ENCODE results near the gene HDAC1. TPM values are rescaled to one million over a fixed set of nuclear protein-coding genes. Genes with fewer than 3 reads are reported as not detected.

HDAC1 gene
- total and polyA plus RNA-seq, 2 of the 13 experiments (the other 11 are each of a cell fraction or from before 2014, with no cell fraction given) = 93.5 to 189 TPM

- TF ChIP-seq ZNF12 (CRISPR knock-in tag; IDR thresholded peaks at IDR 0.05) (no peak), CHCHD3 (CRISPR knock-in tag; IDR thresholded peaks at IDR 0.05) (0 out of 2 replicates have a peak, but pooled peaks have one; percentile 35), DMAP1 (CRISPR knock-in tag; IDR thresholded peaks at IDR 0.05) (no peak), CENPBD1 (CRISPR knock-in tag; IDR thresholded peaks at IDR 0.05; ENCODE audit: borderline replicate concordance, low read depth) (no peak), PCBP2 (optimal IDR thresholded peaks at IDR 0.05; ENCODE audit: low read depth, low read length, poor library complexity, severe bottlenecking) (no peak), ZNF282 (IDR thresholded peaks at IDR 0.05; ENCODE audit: partially characterized antibody) (no peak), ARID5B (CRISPR knock-in tag; IDR thresholded peaks at IDR 0.05) (0 out of 2 replicates have a peak, but pooled peaks have one; percentile 39), FOXP1 (IDR thresholded peaks at IDR 0.05) (no peak), FOXP1 (CRISPR knock-in tag; IDR thresholded peaks at IDR 0.05) (no peak), SMARCE1 (IDR thresholded peaks at IDR 0.05; ENCODE audit: borderline replicate concordance) (no peak), ZNF605 (CRISPR knock-in tag; IDR thresholded peaks at IDR 0.05) (no peak), SYNCRIP (IDR thresholded peaks at IDR 0.05; ENCODE audit: insufficient read depth, low read depth, low read length) (no peak), SRSF9 (IDR thresholded peaks at IDR 0.05; ENCODE audit: borderline replicate concordance, insufficient read depth, low read depth, low read length, poor library complexity, severe bottlenecking) (no peak), ZNF788 (CRISPR knock-in tag; IDR thresholded peaks at IDR 0.05; ENCODE audit: borderline replicate concordance) (peak; percentile 81; the same call in 1 of the 2 replicates), ZNF607 (CRISPR knock-in tag; IDR thresholded peaks at IDR 0.05; ENCODE audit: borderline replicate concordance) (no peak), ATM (IDR thresholded peaks at IDR 0.05; ENCODE audit: borderline replicate concordance) (no peak), TFDP2 (CRISPR knock-in tag; IDR thresholded peaks at IDR 0.05) (peak; percentile 59; the same call in 1 of the 2 replicates), XBP1 (CRISPR knock-in tag; IDR thresholded peaks at IDR 0.05) (no peak)
- TF ChIP-seq, protein P1, sequence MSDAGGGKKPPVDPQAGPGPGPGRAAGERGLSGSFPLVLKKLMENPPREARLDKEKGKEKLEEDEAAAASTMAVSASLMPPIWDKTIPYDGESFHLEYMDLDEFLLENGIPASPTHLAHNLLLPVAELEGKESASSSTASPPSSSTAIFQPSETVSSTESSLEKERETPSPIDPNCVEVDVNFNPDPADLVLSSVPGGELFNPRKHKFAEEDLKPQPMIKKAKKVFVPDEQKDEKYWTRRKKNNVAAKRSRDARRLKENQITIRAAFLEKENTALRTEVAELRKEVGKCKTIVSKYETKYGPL (CRISPR knock-in tag; IDR thresholded peaks at IDR 0.05) = no peak
- TF ChIP-seq, protein P2, sequence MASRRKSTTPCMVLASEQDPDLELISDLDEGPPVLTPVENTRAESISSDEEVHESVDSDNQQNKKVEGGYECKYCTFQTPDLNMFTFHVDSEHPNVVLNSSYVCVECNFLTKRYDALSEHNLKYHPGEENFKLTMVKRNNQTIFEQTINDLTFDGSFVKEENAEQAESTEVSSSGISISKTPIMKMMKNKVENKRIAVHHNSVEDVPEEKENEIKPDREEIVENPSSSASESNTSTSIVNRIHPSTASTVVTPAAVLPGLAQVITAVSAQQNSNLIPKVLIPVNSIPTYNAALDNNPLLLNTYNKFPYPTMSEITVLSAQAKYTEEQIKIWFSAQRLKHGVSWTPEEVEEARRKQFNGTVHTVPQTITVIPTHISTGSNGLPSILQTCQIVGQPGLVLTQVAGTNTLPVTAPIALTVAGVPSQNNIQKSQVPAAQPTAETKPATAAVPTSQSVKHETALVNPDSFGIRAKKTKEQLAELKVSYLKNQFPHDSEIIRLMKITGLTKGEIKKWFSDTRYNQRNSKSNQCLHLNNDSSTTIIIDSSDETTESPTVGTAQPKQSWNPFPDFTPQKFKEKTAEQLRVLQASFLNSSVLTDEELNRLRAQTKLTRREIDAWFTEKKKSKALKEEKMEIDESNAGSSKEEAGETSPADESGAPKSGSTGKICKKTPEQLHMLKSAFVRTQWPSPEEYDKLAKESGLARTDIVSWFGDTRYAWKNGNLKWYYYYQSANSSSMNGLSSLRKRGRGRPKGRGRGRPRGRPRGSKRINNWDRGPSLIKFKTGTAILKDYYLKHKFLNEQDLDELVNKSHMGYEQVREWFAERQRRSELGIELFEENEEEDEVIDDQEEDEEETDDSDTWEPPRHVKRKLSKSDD (CRISPR knock-in tag; IDR thresholded peaks at IDR 0.05; ENCODE audit: low read depth) = 0 out of 2 replicates have a peak, but pooled peaks have one; percentile 51
Observed at GRCh38 chr1:32247983-32248889, 43.6 kb upstream of the HDAC1 start (continued).

All from HepG2 (cell line).